Neuron (in vitro differentiated cells): ENCODE measurements around the gene MRFAP1.

Source experiments
- H2AFZ ChIP-seq: one replicate; pipeline ENCODE4 v1.6.1; 2013; ENCODE audit warnings: low read depth, mild to moderate bottlenecking, inconsistent platforms, low read length, moderate library complexity
- H3K27me3 ChIP-seq: one replicate; pipeline ENCODE4 v1.6.1; 2013; ENCODE audit warnings: low read length; ENCODE audit not compliant: insufficient read depth
- H3K36me3 ChIP-seq: one replicate; pipeline ENCODE4 v1.6.1; 2013; ENCODE audit warnings: low read length; ENCODE audit not compliant: insufficient read depth
- H3K4me1 ChIP-seq: one replicate; pipeline ENCODE4 v1.6.1; 2013; ENCODE audit warnings: low read length; ENCODE audit not compliant: insufficient read depth
- H3K4me3 ChIP-seq: 2 replicates; pipeline ENCODE4 v1.5.1; 2013; ENCODE audit warnings: mild to moderate bottlenecking, low read length, moderate library complexity
- H3K9me3 ChIP-seq: one replicate; pipeline ENCODE4 v1.6.1; 2013; ENCODE audit warnings: low read length

The MRFAP1 gene

DNA sequence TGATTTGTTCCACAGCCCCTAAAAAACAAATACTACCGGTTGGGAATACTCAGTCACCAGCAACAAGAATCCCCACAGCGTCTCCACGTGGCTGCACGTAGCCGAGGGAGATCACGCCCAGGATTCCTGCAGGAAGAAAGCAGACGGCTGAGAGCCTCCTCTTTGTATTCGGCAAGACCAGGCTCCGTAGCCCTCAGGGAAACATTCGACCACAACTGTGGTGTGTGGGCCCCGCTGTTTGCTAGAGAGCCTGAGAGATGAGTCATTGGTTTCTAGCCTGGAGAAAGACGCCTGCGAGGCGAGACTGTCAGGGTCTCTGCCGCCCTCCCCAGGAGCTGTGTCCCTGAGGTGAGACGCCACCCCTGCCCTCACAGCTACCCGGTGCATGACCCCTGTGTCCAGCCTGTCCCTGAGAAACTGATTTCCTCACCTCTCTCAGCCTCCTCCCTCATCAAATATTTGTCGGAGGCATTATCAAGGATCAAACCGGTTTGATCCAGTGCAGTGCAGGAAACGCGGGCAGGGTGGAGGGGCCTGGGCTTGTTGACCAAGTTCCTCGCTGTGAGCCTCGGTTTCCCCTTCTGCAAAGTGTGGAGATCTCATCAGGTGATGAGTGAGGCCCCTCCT, 48.5 kb downstream of the MRFAP1 start:
- H2AFZ ChIP-seq: no peak overlapping the region
- H3K9me3 ChIP-seq: no peaks in the 10 kb centered on the region
- H3K4me1 ChIP-seq: peaks cover 7% of the 10 kb centered on the region
- no peak overlapping the region for H3K4me3 ChIP-seq
- no peaks in the 10 kb centered on the region for H3K36me3 ChIP-seq
- H3K27me3 ChIP-seq: no peaks in the 10 kb centered on the region

DNA sequence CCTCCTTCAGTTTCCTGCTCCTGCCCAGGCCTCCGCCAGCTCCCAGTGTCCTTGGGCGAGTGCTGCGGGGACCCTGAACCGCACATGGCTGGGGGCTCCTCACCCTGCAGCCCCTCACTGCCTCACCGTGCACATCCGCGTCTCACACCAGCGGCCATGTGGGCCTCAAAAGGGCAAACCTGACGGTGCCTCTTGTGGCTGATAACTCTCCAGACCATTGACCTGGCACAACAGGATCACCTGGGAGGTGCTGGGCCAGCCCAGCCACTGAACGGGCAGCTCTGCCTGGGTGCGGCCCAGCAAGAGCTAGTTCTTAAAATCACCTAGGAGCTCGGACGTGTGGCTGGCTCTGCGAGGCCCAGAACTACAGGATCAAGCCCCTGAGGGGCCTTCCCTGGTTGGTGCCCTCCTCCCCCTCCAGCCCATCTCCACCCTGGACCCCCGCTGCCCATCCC, 49.0 kb downstream of the MRFAP1 start:
- Histone ChIP-seq H3K36me3 (no peaks in the 10 kb centered on the region), H2AFZ (no peak overlapping the region), H3K4me1 (peaks cover 7% of the 10 kb centered on the region), H3K27me3 (no peaks in the 10 kb centered on the region), H3K9me3 (no peaks in the 10 kb centered on the region), H3K4me3 (no peak overlapping the region)
